ENCODE measurements around the gene ANKRD55. TPM values are rescaled to one million over a fixed set of nuclear protein-coding genes. Genes with fewer than 3 reads are reported as not detected.
"Not testable (repeated sequence)": the region's sequence is repeated elsewhere in the genome, so short reads cannot be mapped to it uniquely, and the experiment has no call there.

The ANKRD55 gene
- total RNA-seq, 1 donor from 2014 or later, result not detected

GRCh38 chr5:56253924-56254323 is 20.8 kb upstream of the ANKRD55 start:
- Histone ChIP-seq H3K4me3 (ENCODE audit: low read length in 3 of 3) (no peak overlapping the region), H3K9ac (ENCODE audit: low read depth in 1 of 3, low read length in 3 of 3) (no peak overlapping the region)

DNA sequence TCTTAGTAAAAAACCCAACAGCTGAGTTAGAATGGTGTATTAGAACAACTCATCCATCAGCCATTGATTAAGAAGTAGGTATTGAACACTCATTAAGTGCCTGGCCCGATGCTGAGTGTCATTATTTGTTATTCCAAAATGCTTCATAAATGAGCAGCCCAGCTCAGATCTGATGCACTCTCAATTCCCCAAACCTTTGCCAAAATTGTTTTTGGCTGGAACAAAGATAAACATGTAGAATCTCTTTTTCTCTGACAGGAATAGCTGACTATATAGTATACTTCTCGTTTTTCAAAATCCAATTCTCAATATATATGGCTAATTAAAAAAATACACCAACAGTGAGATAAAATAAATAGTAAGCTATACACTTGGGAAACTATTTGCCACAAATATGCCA is 20.0 kb upstream of the ANKRD55 start:
- no peaks in the 10 kb centered on the region for H3K36me3 ChIP-seq (ENCODE audit: control insufficient read depth in 3 of 3, insufficient read depth in 3 of 3, low read length in 3 of 3)
- H3K9ac ChIP-seq (ENCODE audit: low read depth in 1 of 3, low read length in 3 of 3), result no peak overlapping the region
- no peak overlapping the region for H3K4me3 ChIP-seq (ENCODE audit: low read length in 3 of 3)
- peaks cover 0 to 3% (median 0%) of the 10 kb centered on the region in 3 donors for H3K9me3 ChIP-seq (ENCODE audit: control insufficient read depth in 3 of 3, low read length in 3 of 3)
- no peak overlapping the region for H3K27ac ChIP-seq (ENCODE audit: low read depth, low read length)
- H3K27me3 ChIP-seq (ENCODE audit: control insufficient read depth in 3 of 3, insufficient read depth in 3 of 3, low read length in 3 of 3), result no peaks in the 10 kb centered on the region
- H3K4me1 ChIP-seq (ENCODE audit: control insufficient read depth in 3 of 3, insufficient read depth in 3 of 3, low read length in 3 of 3), result no peaks in the 10 kb centered on the region

More at GRCh38 chr5:56253924-56254323, 20.8 kb upstream of the ANKRD55 start:
- no peaks in the 10 kb centered on the region for H3K4me1 ChIP-seq (ENCODE audit: control insufficient read depth in 3 of 3, insufficient read depth in 3 of 3, low read length in 3 of 3)
- no peaks in the 10 kb centered on the region for H3K36me3 ChIP-seq (ENCODE audit: control insufficient read depth in 3 of 3, insufficient read depth in 3 of 3, low read length in 3 of 3)
- H3K27ac ChIP-seq (ENCODE audit: low read depth, low read length), result no peak overlapping the region
- no peaks in the 10 kb centered on the region for H3K27me3 ChIP-seq (ENCODE audit: control insufficient read depth in 3 of 3, insufficient read depth in 3 of 3, low read length in 3 of 3)
- peaks cover 0 to 3% (median 0%) of the 10 kb centered on the region in 3 donors for H3K9me3 ChIP-seq (ENCODE audit: control insufficient read depth in 3 of 3, low read length in 3 of 3)

DNA sequence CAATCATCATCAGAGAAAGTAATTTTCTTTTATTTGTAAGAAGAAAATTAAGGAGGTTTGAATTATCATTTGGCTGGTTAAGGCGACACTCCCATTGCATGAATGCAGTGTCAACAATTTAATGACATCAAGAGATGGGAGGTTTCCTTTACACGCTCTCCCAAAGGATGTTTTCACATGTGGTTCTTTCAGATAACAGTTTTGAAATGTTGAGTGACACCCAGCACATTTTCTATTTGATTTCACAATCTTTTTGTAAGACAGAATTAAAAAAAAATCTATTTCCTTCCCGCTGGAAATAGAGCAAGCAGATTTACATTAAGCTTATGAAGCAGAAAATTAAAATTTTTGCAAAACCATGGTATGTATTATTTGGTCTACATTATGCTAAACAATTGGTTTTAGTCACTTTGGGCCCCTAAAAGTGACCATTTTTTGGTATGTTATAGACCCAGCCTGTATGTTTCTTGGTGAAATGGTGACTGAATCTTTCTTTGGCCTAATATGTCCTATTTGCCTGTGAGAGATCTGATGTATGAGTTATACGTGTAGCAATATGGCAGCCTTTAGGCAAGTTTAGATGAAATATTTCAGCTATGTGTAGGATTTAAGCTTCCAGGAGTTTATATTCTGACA is 18.9 kb upstream of the ANKRD55 start:
- Histone ChIP-seq H3K36me3 (ENCODE audit: control insufficient read depth in 3 of 3, insufficient read depth in 3 of 3, low read length in 3 of 3) (no peaks in the 10 kb centered on the region), H3K27ac (ENCODE audit: low read depth, low read length) (no peak overlapping the region), H3K9me3 (ENCODE audit: control insufficient read depth in 3 of 3, low read length in 3 of 3) (peaks cover 0 to 3% (median 0%) of the 10 kb centered on the region in 3 donors), H3K27me3 (ENCODE audit: control insufficient read depth in 3 of 3, insufficient read depth in 3 of 3, low read length in 3 of 3) (no peaks in the 10 kb centered on the region), H3K4me1 (ENCODE audit: control insufficient read depth in 3 of 3, insufficient read depth in 3 of 3, low read length in 3 of 3) (no peaks in the 10 kb centered on the region), H3K4me3 (ENCODE audit: low read length in 3 of 3) (no peak overlapping the region), H3K9ac (ENCODE audit: low read depth in 1 of 3, low read length in 3 of 3) (no peak overlapping the region)

DNA sequence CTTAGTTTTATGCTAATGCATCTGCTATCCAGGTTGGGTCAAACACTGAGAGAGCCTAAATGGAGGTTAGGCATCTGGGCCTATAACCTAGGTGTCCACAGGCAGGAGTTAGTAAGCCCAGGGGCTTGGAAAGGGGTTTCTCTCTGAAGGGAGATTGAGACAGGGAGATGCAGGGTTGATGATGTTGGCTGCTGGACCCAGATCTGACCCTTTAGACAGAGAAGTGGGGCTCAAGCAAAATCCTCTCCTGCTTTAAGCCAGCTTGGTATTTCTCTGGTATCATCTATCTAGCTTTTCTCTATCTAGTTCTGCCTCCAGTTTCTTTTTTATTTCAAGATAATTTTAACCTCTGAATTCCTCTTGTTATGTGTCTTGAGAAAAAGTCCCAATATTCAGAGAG is 18.3 kb upstream of the ANKRD55 start:
- Histone ChIP-seq H3K4me1 (ENCODE audit: control insufficient read depth in 3 of 3, insufficient read depth in 3 of 3, low read length in 3 of 3) (no peaks in the 10 kb centered on the region), H3K9ac (ENCODE audit: low read depth in 1 of 3, low read length in 3 of 3) (no peak overlapping the region), H3K9me3 (ENCODE audit: control insufficient read depth in 3 of 3, low read length in 3 of 3) (peaks cover 0 to 3% (median 0%) of the 10 kb centered on the region in 3 donors), H3K27ac (ENCODE audit: low read depth, low read length) (no peak overlapping the region), H3K4me3 (ENCODE audit: low read length in 3 of 3) (no peak overlapping the region), H3K27me3 (ENCODE audit: control insufficient read depth in 3 of 3, insufficient read depth in 3 of 3, low read length in 3 of 3) (no peaks in the 10 kb centered on the region), H3K36me3 (ENCODE audit: control insufficient read depth in 3 of 3, insufficient read depth in 3 of 3, low read length in 3 of 3) (no peaks in the 10 kb centered on the region)

DNA sequence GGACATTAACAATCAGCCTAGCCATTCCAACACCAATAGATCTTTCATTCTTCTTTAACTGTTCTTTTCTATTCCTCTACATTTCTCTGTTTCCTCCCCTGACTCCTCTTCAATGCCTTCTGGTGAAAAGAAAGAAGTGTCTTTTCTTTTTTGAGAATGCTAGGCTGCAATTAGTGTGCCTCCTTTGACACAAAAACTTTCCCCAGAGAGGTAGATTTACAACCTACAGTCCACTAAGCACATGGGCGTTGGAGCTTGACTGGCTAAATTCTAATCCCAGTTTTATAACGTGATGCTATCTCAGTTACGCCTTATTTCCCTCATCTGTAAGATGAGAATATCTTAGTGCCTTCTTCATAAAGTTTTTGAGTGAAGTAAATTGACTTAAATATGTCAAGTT is 16.9 kb upstream of the ANKRD55 start:
- no peak overlapping the region for H3K4me3 ChIP-seq (ENCODE audit: low read length in 3 of 3)
- H3K36me3 ChIP-seq (ENCODE audit: control insufficient read depth in 3 of 3, insufficient read depth in 3 of 3, low read length in 3 of 3), result no peaks in the 10 kb centered on the region
- no peaks in the 10 kb centered on the region for H3K4me1 ChIP-seq (ENCODE audit: control insufficient read depth in 3 of 3, insufficient read depth in 3 of 3, low read length in 3 of 3)
- no peak overlapping the region for H3K9ac ChIP-seq (ENCODE audit: low read depth in 1 of 3, low read length in 3 of 3)
- no peak overlapping the region for H3K27ac ChIP-seq (ENCODE audit: low read depth, low read length)
- no peaks in the 10 kb centered on the region for H3K27me3 ChIP-seq (ENCODE audit: control insufficient read depth in 3 of 3, insufficient read depth in 3 of 3, low read length in 3 of 3)
- H3K9me3 ChIP-seq (ENCODE audit: control insufficient read depth in 3 of 3, low read length in 3 of 3), result peaks cover 0 to 3% (median 0%) of the 10 kb centered on the region in 3 donors

DNA sequence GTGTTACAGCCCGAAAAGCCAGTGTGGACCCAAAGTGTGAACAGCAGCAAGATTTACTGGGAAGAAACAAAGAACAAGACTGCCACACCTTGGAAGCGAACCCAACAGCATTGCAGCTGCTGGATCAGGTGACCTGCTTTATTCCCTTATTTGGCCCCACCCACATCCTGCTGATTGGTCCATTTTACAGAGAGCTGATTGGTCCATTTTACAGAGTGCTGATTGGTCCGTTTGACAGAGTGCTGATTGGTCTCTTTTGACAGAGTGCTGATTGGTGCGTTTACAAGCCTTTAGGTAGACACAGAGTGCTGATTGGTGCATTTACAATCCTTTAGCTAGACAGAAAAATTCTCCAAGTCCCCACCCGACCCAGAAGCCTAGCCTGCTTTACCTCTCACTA is 16.0 kb upstream of the ANKRD55 start:
- not testable (repeated sequence) for H3K9ac ChIP-seq (ENCODE audit: low read depth in 1 of 3, low read length in 3 of 3); H3K27ac ChIP-seq (ENCODE audit: low read depth, low read length); H3K27me3 ChIP-seq (ENCODE audit: control insufficient read depth in 3 of 3, insufficient read depth in 3 of 3, low read length in 3 of 3); H3K4me3 ChIP-seq (ENCODE audit: low read length in 3 of 3); H3K4me1 ChIP-seq (ENCODE audit: control insufficient read depth in 3 of 3, insufficient read depth in 3 of 3, low read length in 3 of 3); H3K36me3 ChIP-seq (ENCODE audit: control insufficient read depth in 3 of 3, insufficient read depth in 3 of 3, low read length in 3 of 3); H3K9me3 ChIP-seq (ENCODE audit: control insufficient read depth in 3 of 3, low read length in 3 of 3)

- H3K27me3 ChIP-seq (ENCODE audit: control insufficient read depth in 3 of 3, insufficient read depth in 3 of 3, low read length in 3 of 3), result no peaks in the 10 kb centered on the region
- no peak overlapping the region for H3K9ac ChIP-seq (ENCODE audit: low read depth in 1 of 3, low read length in 3 of 3)
- no peaks in the 10 kb centered on the region for H3K36me3 ChIP-seq (ENCODE audit: control insufficient read depth in 3 of 3, insufficient read depth in 3 of 3, low read length in 3 of 3)
- peaks cover 0 to 3% (median 0%) of the 10 kb centered on the region in 3 donors for H3K9me3 ChIP-seq (ENCODE audit: control insufficient read depth in 3 of 3, low read length in 3 of 3)
- no peaks in the 10 kb centered on the region for H3K4me1 ChIP-seq (ENCODE audit: control insufficient read depth in 3 of 3, insufficient read depth in 3 of 3, low read length in 3 of 3)
- no peak overlapping the region for H3K4me3 ChIP-seq (ENCODE audit: low read length in 3 of 3)
- H3K27ac ChIP-seq (ENCODE audit: low read depth, low read length), result no peak overlapping the region
Measured at GRCh38 chr5:56247592-56247991, 14.5 kb upstream of the ANKRD55 start.

DNA sequence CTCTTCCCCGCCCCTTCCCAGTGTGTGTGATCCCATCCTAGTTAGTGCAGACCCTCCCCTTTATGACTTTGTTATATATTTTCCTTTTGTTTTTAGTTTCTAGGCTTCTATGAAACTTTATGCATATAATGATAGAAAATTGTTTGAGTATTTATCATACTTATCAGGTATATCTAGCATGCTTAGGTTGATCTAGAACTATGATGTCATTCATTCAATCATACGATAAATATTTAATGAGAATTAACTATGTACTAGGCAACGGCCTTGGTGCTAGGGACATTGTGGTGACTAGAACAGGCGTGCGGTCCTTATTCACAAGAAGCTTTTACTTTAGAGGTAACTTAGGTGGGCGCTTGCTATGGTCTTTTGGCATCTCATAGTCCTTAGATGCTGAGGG is 13.6 kb upstream of the ANKRD55 start:
- no peaks in the 10 kb centered on the region for H3K27me3 ChIP-seq (ENCODE audit: control insufficient read depth in 3 of 3, insufficient read depth in 3 of 3, low read length in 3 of 3)
- H3K4me3 ChIP-seq (ENCODE audit: low read length in 3 of 3), result no peak overlapping the region
- peaks cover 0 to 3% (median 2%) of the 10 kb centered on the region in 3 donors for H3K9me3 ChIP-seq (ENCODE audit: control insufficient read depth in 3 of 3, low read length in 3 of 3)
- no peak overlapping the region for H3K27ac ChIP-seq (ENCODE audit: low read depth, low read length)
- no peaks in the 10 kb centered on the region for H3K4me1 ChIP-seq (ENCODE audit: control insufficient read depth in 3 of 3, insufficient read depth in 3 of 3, low read length in 3 of 3)
- no peaks in the 10 kb centered on the region for H3K36me3 ChIP-seq (ENCODE audit: control insufficient read depth in 3 of 3, insufficient read depth in 3 of 3, low read length in 3 of 3)
- no peak overlapping the region for H3K9ac ChIP-seq (ENCODE audit: low read depth in 1 of 3, low read length in 3 of 3)

- Histone ChIP-seq H3K9ac (ENCODE audit: low read depth in 1 of 3, low read length in 3 of 3) (no peak overlapping the region), H3K36me3 (ENCODE audit: control insufficient read depth in 3 of 3, insufficient read depth in 3 of 3, low read length in 3 of 3) (no peaks in the 10 kb centered on the region), H3K27ac (ENCODE audit: low read depth, low read length) (no peak overlapping the region), H3K4me3 (ENCODE audit: low read length in 3 of 3) (no peak overlapping the region), H3K27me3 (ENCODE audit: control insufficient read depth in 3 of 3, insufficient read depth in 3 of 3, low read length in 3 of 3) (no peaks in the 10 kb centered on the region), H3K4me1 (ENCODE audit: control insufficient read depth in 3 of 3, insufficient read depth in 3 of 3, low read length in 3 of 3) (no peaks in the 10 kb centered on the region), H3K9me3 (ENCODE audit: control insufficient read depth in 3 of 3, low read length in 3 of 3) (peaks cover 0 to 3% (median 2%) of the 10 kb centered on the region in 3 donors)
Measured at GRCh38 chr5:56245481-56245880, 12.4 kb upstream of the ANKRD55 start.

DNA sequence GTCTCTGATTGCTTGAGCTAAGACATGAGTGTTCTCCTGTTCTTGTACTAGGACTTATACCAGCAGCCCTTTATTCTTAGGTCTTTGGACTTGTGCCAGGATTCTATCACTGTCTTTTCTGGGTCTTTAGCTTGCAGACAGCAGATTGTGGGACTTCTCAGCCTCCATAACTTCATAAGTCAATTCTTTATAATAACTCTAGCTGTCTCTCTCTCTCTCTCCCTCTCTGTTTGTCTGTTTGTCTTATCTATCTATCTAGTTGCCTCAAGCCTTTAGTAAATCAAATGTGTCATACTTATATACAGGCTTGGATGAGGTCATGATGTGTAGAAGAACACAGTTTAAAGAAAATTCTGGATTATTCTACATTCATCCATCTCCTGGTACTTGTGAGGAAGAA is 11.5 kb upstream of the ANKRD55 start:
- Histone ChIP-seq H3K27ac (ENCODE audit: low read depth, low read length) (no peak overlapping the region), H3K27me3 (ENCODE audit: control insufficient read depth in 3 of 3, insufficient read depth in 3 of 3, low read length in 3 of 3) (no peaks in the 10 kb centered on the region), H3K4me1 (ENCODE audit: control insufficient read depth in 3 of 3, insufficient read depth in 3 of 3, low read length in 3 of 3) (no peaks in the 10 kb centered on the region), H3K9me3 (ENCODE audit: control insufficient read depth in 3 of 3, low read length in 3 of 3) (peaks cover 0 to 3% (median 2%) of the 10 kb centered on the region in 3 donors), H3K9ac (ENCODE audit: low read depth in 1 of 3, low read length in 3 of 3) (no peak overlapping the region), H3K36me3 (ENCODE audit: control insufficient read depth in 3 of 3, insufficient read depth in 3 of 3, low read length in 3 of 3) (no peaks in the 10 kb centered on the region), H3K4me3 (ENCODE audit: low read length in 3 of 3) (no peak overlapping the region)
